ENCODE data around the gene SC5D.

- TF ChIP-seq, protein P1, sequence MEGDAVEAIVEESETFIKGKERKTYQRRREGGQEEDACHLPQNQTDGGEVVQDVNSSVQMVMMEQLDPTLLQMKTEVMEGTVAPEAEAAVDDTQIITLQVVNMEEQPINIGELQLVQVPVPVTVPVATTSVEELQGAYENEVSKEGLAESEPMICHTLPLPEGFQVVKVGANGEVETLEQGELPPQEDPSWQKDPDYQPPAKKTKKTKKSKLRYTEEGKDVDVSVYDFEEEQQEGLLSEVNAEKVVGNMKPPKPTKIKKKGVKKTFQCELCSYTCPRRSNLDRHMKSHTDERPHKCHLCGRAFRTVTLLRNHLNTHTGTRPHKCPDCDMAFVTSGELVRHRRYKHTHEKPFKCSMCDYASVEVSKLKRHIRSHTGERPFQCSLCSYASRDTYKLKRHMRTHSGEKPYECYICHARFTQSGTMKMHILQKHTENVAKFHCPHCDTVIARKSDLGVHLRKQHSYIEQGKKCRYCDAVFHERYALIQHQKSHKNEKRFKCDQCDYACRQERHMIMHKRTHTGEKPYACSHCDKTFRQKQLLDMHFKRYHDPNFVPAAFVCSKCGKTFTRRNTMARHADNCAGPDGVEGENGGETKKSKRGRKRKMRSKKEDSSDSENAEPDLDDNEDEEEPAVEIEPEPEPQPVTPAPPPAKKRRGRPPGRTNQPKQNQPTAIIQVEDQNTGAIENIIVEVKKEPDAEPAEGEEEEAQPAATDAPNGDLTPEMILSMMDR (IDR thresholded peaks at IDR 0.05; ENCODE audit: low read depth, low read length): no peak
- TF ChIP-seq MYC (IDR thresholded peaks at IDR 0.05; ENCODE audit: low read depth, low read length) (no peak), POLR2A (IDR thresholded peaks at IDR 0.05; ENCODE audit: extremely low read depth, insufficient read length) (no peak)
- TF ChIP-seq, protein P2, sequence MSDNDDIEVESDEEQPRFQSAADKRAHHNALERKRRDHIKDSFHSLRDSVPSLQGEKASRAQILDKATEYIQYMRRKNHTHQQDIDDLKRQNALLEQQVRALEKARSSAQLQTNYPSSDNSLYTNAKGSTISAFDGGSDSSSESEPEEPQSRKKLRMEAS (IDR thresholded peaks at IDR 0.05; ENCODE audit: low read depth, low read length): no peak
These were observed 55.8 kb downstream of the SC5D start for GRCh38 chr11:121348220-121348875.
